HG03432 (cell line): ENCODE data around the gene HSD17B13.
"Not testable (repeated sequence)": the region's sequence is repeated elsewhere in the genome, so short reads cannot be mapped to it uniquely, and the experiment has no call there.

Experiments
- ATAC-seq: cut with Tn5 transposase; IDR thresholded peaks from one replicate; pipeline ENCODE4 v1.9.1; 2021; ENCODE audit warnings: mild to moderate bottlenecking, moderate library complexity; ENCODE audit not compliant: unreplicated experiment

Gene HSD17B13

GRCh38 chr4:87322754-87323153 lies at the start of gene HSD17B13:
TSS of gene HSD17B13 (minus strand) at chr4:87322882. CDS start at chr4:87322841, 41 bp downstream.
- no peak for ATAC-seq

- no peak for ATAC-seq
Observed at GRCh38 chr4:87370068-87370467, 47.4 kb upstream of the HSD17B13 start.

- no peak for ATAC-seq
Observed at GRCh38 chr4:87366521-87367162, 44.0 kb upstream of the HSD17B13 start.

- ATAC-seq = no peak
Observed at GRCh38 chr4:87365348-87365747, 42.7 kb upstream of the HSD17B13 start.

GRCh38 chr4:87363552-87363951 lies 40.9 kb upstream of the HSD17B13 start:
- no peak for ATAC-seq

GRCh38 chr4:87360338-87360935 lies 37.8 kb upstream of the HSD17B13 start:
- ATAC-seq = no peak

- no peak for ATAC-seq
Observed at GRCh38 chr4:87359258-87359657, 36.6 kb upstream of the HSD17B13 start.

- ATAC-seq = no peak
Observed at GRCh38 chr4:87356832-87357526, 34.3 kb upstream of the HSD17B13 start.

- no peak for ATAC-seq
Observed at GRCh38 chr4:87354168-87355102, 31.8 kb upstream of the HSD17B13 start.

GRCh38 chr4:87353592-87353991 lies 30.9 kb upstream of the HSD17B13 start:
- peak; percentile 90 for ATAC-seq

- no peak for ATAC-seq
Observed at GRCh38 chr4:87345139-87345538, 22.5 kb upstream of the HSD17B13 start.

- ATAC-seq = no peak
Observed at GRCh38 chr4:87342872-87343271, 20.2 kb upstream of the HSD17B13 start.

- ATAC-seq = not testable (repeated sequence)
Observed at GRCh38 chr4:87341954-87342635, 19.4 kb upstream of the HSD17B13 start.

- no peak for ATAC-seq
Observed at GRCh38 chr4:87339440-87339839, 16.8 kb upstream of the HSD17B13 start.

- ATAC-seq = no peak
Observed at GRCh38 chr4:87337361-87337760, 14.7 kb upstream of the HSD17B13 start.

- no peak for ATAC-seq
Observed at GRCh38 chr4:87333267-87333666, 10.6 kb upstream of the HSD17B13 start.

GRCh38 chr4:87330761-87331160 lies 8.1 kb upstream of the HSD17B13 start:
- ATAC-seq = no peak

GRCh38 chr4:87327136-87327535 lies 4.5 kb upstream of the HSD17B13 start:
- no peak for ATAC-seq

- ATAC-seq = no peak
Observed at GRCh38 chr4:87326460-87326859, 3.8 kb upstream of the HSD17B13 start.

- ATAC-seq = no peak
Observed at GRCh38 chr4:87321888-87322287, 794 bp downstream of the HSD17B13 start.
